ENCODE data around the gene TRPV5.

The TRPV5 gene

GRCh38 chr7:142868986-142869415, 64.5 kb downstream of the TRPV5 start:
- DNase-seq = no peak

- DNase-seq = no peak
These were observed 65.2 kb downstream of the TRPV5 start for GRCh38 chr7:142868188-142868985.

GRCh38 chr7:142867398-142868187, 66.0 kb downstream of the TRPV5 start:
- no peak for DNase-seq

- DNase-seq = no peak
These were observed 66.5 kb downstream of the TRPV5 start for GRCh38 chr7:142867097-142867378.

- peak; percentile 55 for DNase-seq
These were observed 67.0 kb downstream of the TRPV5 start for GRCh38 chr7:142866361-142867096.

- no peak for DNase-seq
These were observed 67.8 kb downstream of the TRPV5 start for GRCh38 chr7:142865766-142866165.

- DNase-seq = no peak
These were observed 68.4 kb downstream of the TRPV5 start for GRCh38 chr7:142864980-142865747.

- no peak for DNase-seq
These were observed 69.5 kb downstream of the TRPV5 start for GRCh38 chr7:142863891-142864685.

GRCh38 chr7:142862786-142863400, 70.7 kb downstream of the TRPV5 start:
- no peak for DNase-seq

GRCh38 chr7:142862351-142862750, 71.2 kb downstream of the TRPV5 start:
- no peak for DNase-seq

GRCh38 chr7:142860968-142861367, 72.6 kb downstream of the TRPV5 start:
- no peak for DNase-seq

- no peak for DNase-seq
These were observed 73.7 kb downstream of the TRPV5 start for GRCh38 chr7:142859829-142860228.

- DNase-seq = no peak
These were observed 74.1 kb downstream of the TRPV5 start for GRCh38 chr7:142859411-142859810.

Measured in retina (tissue), 1 donor.